ENCODE data around the gene RHPN2. TPM values are rescaled to one million over a fixed set of nuclear protein-coding genes. Genes with fewer than 3 reads are reported as not detected.

The RHPN2 gene
- total and polyA plus RNA-seq, 2 of the 13 experiments (the other 11 are each of a cell fraction or from before 2014, with no cell fraction given): 20.3 to 48.0 TPM

DNA sequence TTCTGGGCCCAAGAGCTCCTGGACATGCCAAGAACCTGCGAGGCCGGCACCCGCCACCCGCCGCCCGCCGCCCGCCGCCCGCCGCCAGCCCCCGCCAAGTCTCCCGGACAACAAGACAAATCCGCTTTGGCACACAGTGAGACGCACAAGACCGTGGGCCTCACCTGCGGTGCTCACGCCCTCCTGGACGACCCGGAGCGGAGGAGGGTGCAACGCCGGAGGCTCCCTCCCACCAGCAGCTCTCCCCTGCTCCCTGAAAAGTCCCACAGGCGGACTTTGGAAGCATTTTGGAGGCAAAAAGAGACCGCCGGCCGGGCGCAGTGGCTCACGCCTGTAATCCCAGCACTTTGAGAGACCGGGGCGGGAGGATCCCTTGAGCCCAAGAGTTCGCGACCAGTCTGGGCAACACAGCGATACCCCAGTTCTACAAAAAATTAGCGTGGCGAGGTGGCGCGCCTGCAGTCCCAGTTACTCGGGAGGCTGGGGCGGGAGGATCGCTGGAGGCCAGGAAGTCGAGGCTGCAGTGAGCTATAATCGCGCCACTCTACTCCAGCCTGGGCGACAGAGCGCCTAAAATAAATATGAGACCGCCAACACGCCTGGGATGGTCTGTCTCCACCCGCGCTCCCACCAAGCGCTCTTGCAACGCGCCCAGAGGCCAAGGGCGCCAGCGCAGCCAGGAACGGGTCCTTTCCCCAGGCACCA lies 783 bp downstream of the RHPN2 start (continued):
- TF ChIP-seq, protein P1, sequence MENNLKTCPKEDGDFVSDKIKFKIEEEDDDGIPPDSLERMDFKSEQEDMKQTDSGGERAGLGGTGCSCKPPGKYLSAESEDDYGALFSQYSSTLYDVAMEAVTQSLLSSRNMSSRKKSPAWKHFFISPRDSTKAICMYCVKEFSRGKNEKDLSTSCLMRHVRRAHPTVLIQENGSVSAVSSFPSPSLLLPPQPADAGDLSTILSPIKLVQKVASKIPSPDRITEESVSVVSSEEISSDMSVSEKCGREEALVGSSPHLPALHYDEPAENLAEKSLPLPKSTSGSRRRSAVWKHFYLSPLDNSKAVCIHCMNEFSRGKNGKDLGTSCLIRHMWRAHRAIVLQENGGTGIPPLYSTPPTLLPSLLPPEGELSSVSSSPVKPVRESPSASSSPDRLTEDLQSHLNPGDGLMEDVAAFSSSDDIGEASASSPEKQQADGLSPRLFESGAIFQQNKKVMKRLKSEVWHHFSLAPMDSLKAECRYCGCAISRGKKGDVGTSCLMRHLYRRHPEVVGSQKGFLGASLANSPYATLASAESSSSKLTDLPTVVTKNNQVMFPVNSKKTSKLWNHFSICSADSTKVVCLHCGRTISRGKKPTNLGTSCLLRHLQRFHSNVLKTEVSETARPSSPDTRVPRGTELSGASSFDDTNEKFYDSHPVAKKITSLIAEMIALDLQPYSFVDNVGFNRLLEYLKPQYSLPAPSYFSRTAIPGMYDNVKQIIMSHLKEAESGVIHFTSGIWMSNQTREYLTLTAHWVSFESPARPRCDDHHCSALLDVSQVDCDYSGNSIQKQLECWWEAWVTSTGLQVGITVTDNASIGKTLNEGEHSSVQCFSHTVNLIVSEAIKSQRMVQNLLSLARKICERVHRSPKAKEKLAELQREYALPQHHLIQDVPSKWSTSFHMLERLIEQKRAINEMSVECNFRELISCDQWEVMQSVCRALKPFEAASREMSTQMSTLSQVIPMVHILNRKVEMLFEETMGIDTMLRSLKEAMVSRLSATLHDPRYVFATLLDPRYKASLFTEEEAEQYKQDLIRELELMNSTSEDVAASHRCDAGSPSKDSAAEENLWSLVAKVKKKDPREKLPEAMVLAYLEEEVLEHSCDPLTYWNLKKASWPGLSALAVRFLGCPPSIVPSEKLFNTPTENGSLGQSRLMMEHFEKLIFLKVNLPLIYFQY (CRISPR knock-in tag; IDR thresholded peaks at IDR 0.05; ENCODE audit: borderline replicate concordance): no peak
- TF ChIP-seq IKZF1 (IDR thresholded peaks at IDR 0.05) (no peak), POLR2G (IDR thresholded peaks at IDR 0.05; ENCODE audit: low read depth, low read length) (no peak), ZNF510 (CRISPR knock-in tag; IDR thresholded peaks at IDR 0.05; ENCODE audit: low read depth) (no peak), KLF16 (CRISPR knock-in tag; IDR thresholded peaks at IDR 0.05) (no peak), ZNF44 (CRISPR knock-in tag; IDR thresholded peaks at IDR 0.05) (no peak), ZBTB8A (CRISPR knock-in tag; IDR thresholded peaks at IDR 0.05; ENCODE audit: borderline replicate concordance, low read depth) (no peak), TMF1 (CRISPR knock-in tag; IDR thresholded peaks at IDR 0.05; ENCODE audit: low read depth) (no peak), DMAP1 (CRISPR knock-in tag; IDR thresholded peaks at IDR 0.05) (0 out of 2 replicates have a peak, but pooled peaks have one; percentile 38), ZBTB42 (CRISPR knock-in tag; IDR thresholded peaks at IDR 0.05) (0 out of 2 replicates have a peak, but pooled peaks have one; percentile 50), ATM (IDR thresholded peaks at IDR 0.05; ENCODE audit: borderline replicate concordance) (no peak), ZBTB7A (CRISPR knock-in tag; IDR thresholded peaks at IDR 0.05) (no peak), GFI1 (CRISPR knock-in tag; IDR thresholded peaks at IDR 0.05; ENCODE audit: borderline replicate concordance) (no peak), HES4 (CRISPR knock-in tag; IDR thresholded peaks at IDR 0.05; ENCODE audit: borderline replicate concordance) (no peak), ZNF7 (CRISPR knock-in tag; IDR thresholded peaks at IDR 0.05) (no peak), PAWR (CRISPR knock-in tag; IDR thresholded peaks at IDR 0.05; ENCODE audit: borderline replicate concordance) (no peak), RORA (CRISPR knock-in tag; IDR thresholded peaks at IDR 0.05) (no peak), ZKSCAN5 (CRISPR knock-in tag; IDR thresholded peaks at IDR 0.05) (0 out of 2 replicates have a peak, but pooled peaks have one; percentile 48), SAP130 (CRISPR knock-in tag; IDR thresholded peaks at IDR 0.05; ENCODE audit: low read depth) (no peak; the same call in 1 of the 2 replicates), THYN1 (CRISPR knock-in tag; IDR thresholded peaks at IDR 0.05; ENCODE audit: borderline replicate concordance, low read depth) (no peak), HMG20A (CRISPR knock-in tag; IDR thresholded peaks at IDR 0.05; ENCODE audit: borderline replicate concordance) (no peak), KLF15 (CRISPR knock-in tag; IDR thresholded peaks at IDR 0.05; ENCODE audit: borderline replicate concordance) (no peak), HIVEP1 (CRISPR knock-in tag; IDR thresholded peaks at IDR 0.05) (no peak)
- TF ChIP-seq, protein P2, sequence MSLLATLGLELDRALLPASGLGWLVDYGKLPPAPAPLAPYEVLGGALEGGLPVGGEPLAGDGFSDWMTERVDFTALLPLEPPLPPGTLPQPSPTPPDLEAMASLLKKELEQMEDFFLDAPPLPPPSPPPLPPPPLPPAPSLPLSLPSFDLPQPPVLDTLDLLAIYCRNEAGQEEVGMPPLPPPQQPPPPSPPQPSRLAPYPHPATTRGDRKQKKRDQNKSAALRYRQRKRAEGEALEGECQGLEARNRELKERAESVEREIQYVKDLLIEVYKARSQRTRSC (CRISPR knock-in tag; IDR thresholded peaks at IDR 0.05; ENCODE audit: low read depth): no peak
- TF ChIP-seq, protein P3, sequence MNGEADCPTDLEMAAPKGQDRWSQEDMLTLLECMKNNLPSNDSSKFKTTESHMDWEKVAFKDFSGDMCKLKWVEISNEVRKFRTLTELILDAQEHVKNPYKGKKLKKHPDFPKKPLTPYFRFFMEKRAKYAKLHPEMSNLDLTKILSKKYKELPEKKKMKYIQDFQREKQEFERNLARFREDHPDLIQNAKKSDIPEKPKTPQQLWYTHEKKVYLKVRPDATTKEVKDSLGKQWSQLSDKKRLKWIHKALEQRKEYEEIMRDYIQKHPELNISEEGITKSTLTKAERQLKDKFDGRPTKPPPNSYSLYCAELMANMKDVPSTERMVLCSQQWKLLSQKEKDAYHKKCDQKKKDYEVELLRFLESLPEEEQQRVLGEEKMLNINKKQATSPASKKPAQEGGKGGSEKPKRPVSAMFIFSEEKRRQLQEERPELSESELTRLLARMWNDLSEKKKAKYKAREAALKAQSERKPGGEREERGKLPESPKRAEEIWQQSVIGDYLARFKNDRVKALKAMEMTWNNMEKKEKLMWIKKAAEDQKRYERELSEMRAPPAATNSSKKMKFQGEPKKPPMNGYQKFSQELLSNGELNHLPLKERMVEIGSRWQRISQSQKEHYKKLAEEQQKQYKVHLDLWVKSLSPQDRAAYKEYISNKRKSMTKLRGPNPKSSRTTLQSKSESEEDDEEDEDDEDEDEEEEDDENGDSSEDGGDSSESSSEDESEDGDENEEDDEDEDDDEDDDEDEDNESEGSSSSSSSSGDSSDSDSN (CRISPR knock-in tag; IDR thresholded peaks at IDR 0.05): peak; percentile 23; the same call in 1 of the 2 replicates

Measured in HepG2 (cell line).